ENCODE results near the gene GUCD1. TPM values are rescaled to one million over a fixed set of nuclear protein-coding genes. Genes with fewer than 3 reads are reported as not detected.

The GUCD1 gene
- total and polyA plus RNA-seq, 2 of the 8 experiments (the other 6 are each of a cell fraction or from before 2014, with no cell fraction given) = 85.2 to 128 TPM

GRCh38 chr22:24583221-24584165, 28.6 kb upstream of the GUCD1 start (continued):
- TF ChIP-seq POLR2AphosphoS5 (IDR thresholded peaks at IDR 0.05; ENCODE audit: low read depth, low read length) (no peak), PHF8 (conservative IDR thresholded peaks at IDR 0.05; ENCODE audit: low read depth, low read length) (no peak), EP300 (IDR thresholded peaks at IDR 0.05; ENCODE audit: borderline replicate concordance in 1 of 2, low read depth in 2 of 2, low read length in 2 of 2) (no peak), KDM1A (IDR thresholded peaks at IDR 0.05; ENCODE audit: borderline replicate concordance, low read length) (no peak)
